OCI-LY7 (cell line): ENCODE results near the gene ACSM2A.
"Not testable (repeated sequence)": the region's sequence is repeated elsewhere in the genome, so short reads cannot be mapped to it uniquely, and the experiment has no call there.

Source experiments
- CTCF ChIP-seq: fragments of 200-600 bp; sonication (generic); conservative IDR thresholded peaks from 2 replicates; pipeline ENCODE4 v1.5.1; 2014; ENCODE audit warnings: mild to moderate bottlenecking, antibody characterized with exemption, low read length, moderate library complexity, mixed read lengths
- EZH2phosphoT487 ChIP-seq: fragments of 200-600 bp; sonication (generic); IDR thresholded peaks from 2 replicates; pipeline ENCODE4 v1.6.1; 2018; ENCODE audit warnings: low read depth, borderline replicate concordance, mild to moderate bottlenecking, mixed run types, antibody characterized with exemption, low read length, moderate library complexity, mixed read lengths

DNA sequence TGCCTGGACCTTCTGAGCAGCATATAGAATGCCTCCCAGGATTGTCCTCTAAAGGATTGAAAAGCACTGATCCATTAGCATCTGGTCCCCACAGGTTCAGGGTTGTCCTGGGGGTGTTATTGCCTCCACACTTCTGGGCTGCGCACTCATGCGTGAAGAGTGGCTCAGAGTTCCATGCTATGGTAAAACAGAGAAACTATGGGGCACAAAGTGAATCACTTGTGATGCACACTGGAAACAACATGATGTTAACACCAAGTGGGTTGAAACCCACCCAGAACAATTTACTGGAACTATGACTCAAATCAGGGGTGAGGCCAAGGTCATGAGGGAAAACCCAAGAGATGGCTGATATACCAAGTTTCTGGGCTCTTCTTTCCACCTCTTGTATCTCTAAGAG, 18.6 kb downstream of the ACSM2A start:
- not testable (repeated sequence) for TF ChIP-seq CTCF, EZH2phosphoT487
